ENCODE results near the gene HECW1.

DNA sequence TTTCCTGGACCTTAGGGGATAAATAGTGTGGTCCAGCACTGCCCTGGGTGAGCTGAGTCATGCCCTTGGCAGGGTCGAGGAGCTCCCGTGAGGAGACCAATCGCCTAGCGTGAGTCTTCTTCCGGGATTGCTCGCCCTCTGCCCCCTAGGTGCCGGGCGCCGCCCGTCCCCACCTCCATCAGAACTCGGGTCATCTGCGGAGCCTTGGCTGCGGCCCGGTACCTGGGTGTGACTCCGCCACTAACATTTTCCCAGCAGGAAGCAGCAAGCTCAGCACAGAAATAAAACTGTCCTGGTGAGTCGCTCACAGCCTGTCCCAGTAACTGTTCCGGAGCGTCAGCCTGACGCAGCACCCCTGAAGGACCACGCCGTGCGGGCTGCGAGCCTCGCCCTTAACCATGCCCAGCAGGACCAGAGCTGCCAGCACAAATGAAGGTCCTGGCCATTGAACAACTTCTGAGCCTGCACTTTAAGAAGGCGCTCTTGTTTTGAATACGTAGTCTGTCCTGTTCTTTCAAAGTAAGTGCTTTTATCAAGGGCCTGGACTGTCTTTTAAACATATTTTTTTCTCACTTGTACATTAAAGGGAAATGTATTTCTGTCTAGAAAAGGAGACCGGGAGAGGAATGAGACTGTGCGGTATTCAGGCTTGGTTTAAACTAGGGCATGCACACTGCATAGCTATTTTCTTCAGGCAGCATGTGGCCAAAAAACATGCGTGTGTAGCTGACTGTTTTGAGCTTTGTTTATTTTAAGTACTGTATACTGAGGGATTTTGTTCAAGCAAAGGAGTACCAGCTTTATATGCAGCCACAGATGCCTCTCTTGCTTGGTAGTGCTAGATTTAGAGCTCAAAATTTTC lies 136.7 kb downstream of the HECW1 start:
- TF ChIP-seq, protein P1, sequence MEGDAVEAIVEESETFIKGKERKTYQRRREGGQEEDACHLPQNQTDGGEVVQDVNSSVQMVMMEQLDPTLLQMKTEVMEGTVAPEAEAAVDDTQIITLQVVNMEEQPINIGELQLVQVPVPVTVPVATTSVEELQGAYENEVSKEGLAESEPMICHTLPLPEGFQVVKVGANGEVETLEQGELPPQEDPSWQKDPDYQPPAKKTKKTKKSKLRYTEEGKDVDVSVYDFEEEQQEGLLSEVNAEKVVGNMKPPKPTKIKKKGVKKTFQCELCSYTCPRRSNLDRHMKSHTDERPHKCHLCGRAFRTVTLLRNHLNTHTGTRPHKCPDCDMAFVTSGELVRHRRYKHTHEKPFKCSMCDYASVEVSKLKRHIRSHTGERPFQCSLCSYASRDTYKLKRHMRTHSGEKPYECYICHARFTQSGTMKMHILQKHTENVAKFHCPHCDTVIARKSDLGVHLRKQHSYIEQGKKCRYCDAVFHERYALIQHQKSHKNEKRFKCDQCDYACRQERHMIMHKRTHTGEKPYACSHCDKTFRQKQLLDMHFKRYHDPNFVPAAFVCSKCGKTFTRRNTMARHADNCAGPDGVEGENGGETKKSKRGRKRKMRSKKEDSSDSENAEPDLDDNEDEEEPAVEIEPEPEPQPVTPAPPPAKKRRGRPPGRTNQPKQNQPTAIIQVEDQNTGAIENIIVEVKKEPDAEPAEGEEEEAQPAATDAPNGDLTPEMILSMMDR (conservative IDR thresholded peaks at IDR 0.05), result no peak
- no peak for TF ChIP-seq EZH2 (IDR thresholded peaks at IDR 0.05; ENCODE audit: low read depth)

Data from PC-9 (cell line).